Fibroblast of peridontal ligament (primary cell): Measurements from ENCODE around the gene LAYN.
A peak's percentile ranks its signal among the peaks of the same experiment; 100 is the strongest.

Experiments
- DNase-seq: peaks from one replicate; pipeline ENCODE4 v3.0.0-alpha.2; 2010; ENCODE audit errors: extremely low read depth

Gene LAYN

GRCh38 chr11:111540114-111540936, at the start of gene LAYN:
Gene LAYN (plus strand): TSS chr11:111540720. CDS start chr11:111540844, 124 bp downstream.
- no peak for DNase-seq

GRCh38 chr11:111494040-111494439, 46.5 kb upstream of the LAYN start:
- no peak for DNase-seq

GRCh38 chr11:111499483-111499882, 41.0 kb upstream of the LAYN start:
- no peak for DNase-seq

- no peak for DNase-seq
Observed at GRCh38 chr11:111500481-111500880, 40.0 kb upstream of the LAYN start.

GRCh38 chr11:111502611-111503010, 37.9 kb upstream of the LAYN start:
- DNase-seq = no peak

- peak; percentile 69 for DNase-seq
Observed at GRCh38 chr11:111510311-111510710, 30.2 kb upstream of the LAYN start.

- DNase-seq = no peak
Observed at GRCh38 chr11:111512296-111513239, 28.0 kb upstream of the LAYN start, which contains the start of gene BTG4. Gene BTG4 (minus strand): TSS chr11:111512386. CDS start chr11:111498776, 13,610 bp downstream.

- no peak for DNase-seq
Observed at GRCh38 chr11:111513240-111513605, 27.3 kb upstream of the LAYN start.

GRCh38 chr11:111514216-111515031, 26.1 kb upstream of the LAYN start, which contains the start of gene HOATZ:
Gene HOATZ (plus strand): TSS chr11:111514778. CDS start chr11:111514785, 7 bp downstream.
- no peak for DNase-seq

- DNase-seq = no peak
Observed at GRCh38 chr11:111515591-111515990, 24.9 kb upstream of the LAYN start.

GRCh38 chr11:111518668-111519067, 21.9 kb upstream of the LAYN start:
- no peak for DNase-seq

GRCh38 chr11:111520560-111520959, 20.0 kb upstream of the LAYN start:
- DNase-seq = peak; percentile 70

- no peak for DNase-seq
Observed at GRCh38 chr11:111521135-111521534, 19.4 kb upstream of the LAYN start.

- DNase-seq = no peak
Observed at GRCh38 chr11:111522426-111522825, 18.1 kb upstream of the LAYN start.

GRCh38 chr11:111523343-111523742, 17.2 kb upstream of the LAYN start:
- DNase-seq = no peak

- DNase-seq = no peak
Observed at GRCh38 chr11:111524056-111524455, 16.5 kb upstream of the LAYN start.

GRCh38 chr11:111525456-111525855, 15.1 kb upstream of the LAYN start:
- DNase-seq = no peak

GRCh38 chr11:111526501-111526900, 14.0 kb upstream of the LAYN start:
- peak; percentile 76 for DNase-seq

GRCh38 chr11:111527279-111527678, 13.2 kb upstream of the LAYN start:
- DNase-seq = no peak

- DNase-seq = peak; percentile 35
Observed at GRCh38 chr11:111528557-111528956, 12.0 kb upstream of the LAYN start.

GRCh38 chr11:111530091-111530490, 10.4 kb upstream of the LAYN start:
- DNase-seq = peak; percentile 59

- peak; percentile 71 for DNase-seq
Observed at GRCh38 chr11:111531136-111531535, 9.4 kb upstream of the LAYN start.
